H1 (cell line): Measurements from ENCODE around the gene FRY.

Experiments used
- EP300 ChIP-seq, 2 experiments: IDR thresholded peaks; 1 replicate in 1 of 2; 2 replicates in 1 of 2; pipeline ENCODE4 v1.6.1; 2011 to 2012; ENCODE audit warnings: low read depth in 2 of 2, low read length in 2 of 2, mild to moderate bottlenecking in 2 of 2, borderline replicate concordance in 1 of 2, inconsistent platforms in 1 of 2, moderate library complexity in 1 of 2
- TF ChIP-seq, protein P1 (sequence below), 3 experiments: IDR thresholded peaks; 1 replicate in 2 of 3; 2 replicates in 1 of 3; pipeline versions ENCODE4 v1.5.1 to v1.6.1; 2011; ENCODE audit warnings: low read length in 3 of 3, mild to moderate bottlenecking in 3 of 3, inconsistent platforms in 2 of 3, low read depth in 1 of 3, moderate library complexity in 1 of 3; ENCODE audit not compliant: insufficient read depth in 1 of 3; ENCODE audit errors: control extremely low read depth in 1 of 3

DNA sequence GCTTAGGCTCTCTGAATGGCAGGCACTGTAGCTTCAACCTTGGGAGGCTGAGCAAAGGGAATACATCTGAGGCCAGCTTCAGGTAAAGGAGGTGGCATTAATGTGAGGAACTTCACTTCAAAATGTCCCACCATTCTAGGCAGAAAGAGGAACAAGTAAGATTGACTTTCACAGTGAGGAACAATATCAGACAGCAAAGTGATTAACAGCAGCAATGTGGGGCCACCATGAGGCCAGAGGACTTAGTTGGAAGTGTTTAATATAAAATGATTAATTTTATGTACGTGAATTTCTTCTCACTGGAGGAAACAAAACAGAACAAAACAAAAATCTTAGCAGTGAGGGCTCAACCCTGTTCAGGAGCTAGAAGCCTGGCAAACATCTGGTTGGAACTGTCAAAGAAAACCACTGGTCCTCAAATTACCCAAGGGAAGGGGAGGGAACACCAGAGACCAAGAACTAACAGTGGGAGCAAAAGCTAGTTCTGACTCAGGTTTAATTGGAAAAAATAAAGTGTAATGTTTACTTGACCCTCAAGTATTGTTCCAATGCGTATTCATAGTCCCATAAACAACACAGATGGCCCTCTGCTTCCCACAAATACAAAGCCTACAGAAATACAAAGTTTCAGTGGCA, 43.9 kb upstream of the FRY start:
- TF ChIP-seq, protein P1, sequence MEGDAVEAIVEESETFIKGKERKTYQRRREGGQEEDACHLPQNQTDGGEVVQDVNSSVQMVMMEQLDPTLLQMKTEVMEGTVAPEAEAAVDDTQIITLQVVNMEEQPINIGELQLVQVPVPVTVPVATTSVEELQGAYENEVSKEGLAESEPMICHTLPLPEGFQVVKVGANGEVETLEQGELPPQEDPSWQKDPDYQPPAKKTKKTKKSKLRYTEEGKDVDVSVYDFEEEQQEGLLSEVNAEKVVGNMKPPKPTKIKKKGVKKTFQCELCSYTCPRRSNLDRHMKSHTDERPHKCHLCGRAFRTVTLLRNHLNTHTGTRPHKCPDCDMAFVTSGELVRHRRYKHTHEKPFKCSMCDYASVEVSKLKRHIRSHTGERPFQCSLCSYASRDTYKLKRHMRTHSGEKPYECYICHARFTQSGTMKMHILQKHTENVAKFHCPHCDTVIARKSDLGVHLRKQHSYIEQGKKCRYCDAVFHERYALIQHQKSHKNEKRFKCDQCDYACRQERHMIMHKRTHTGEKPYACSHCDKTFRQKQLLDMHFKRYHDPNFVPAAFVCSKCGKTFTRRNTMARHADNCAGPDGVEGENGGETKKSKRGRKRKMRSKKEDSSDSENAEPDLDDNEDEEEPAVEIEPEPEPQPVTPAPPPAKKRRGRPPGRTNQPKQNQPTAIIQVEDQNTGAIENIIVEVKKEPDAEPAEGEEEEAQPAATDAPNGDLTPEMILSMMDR (IDR thresholded peaks at IDR 0.05; ENCODE audit: control extremely low read depth in 1 of 3, insufficient read depth in 1 of 3, low read depth in 1 of 3, low read length in 3 of 3) = no peak
- no peak for TF ChIP-seq EP300 (IDR thresholded peaks at IDR 0.05; ENCODE audit: borderline replicate concordance in 1 of 2, low read depth in 2 of 2, low read length in 2 of 2)
